Endothelial cell of umbilical vein (primary cell): ENCODE data around the gene WSB2. TPM values are rescaled to one million over a fixed set of nuclear protein-coding genes. Genes with fewer than 3 reads are reported as not detected.
A peak's percentile ranks its signal among the peaks of the same experiment; 100 is the strongest.

ENCODE experiments used
- BruUV-seq: library from RNA; stranded (reverse); fragments of 400-500 nt; replicated peaks from 2 replicates; lab custom pipeline; 2021; lab: Mats Ljungman, UMichigan
- CTCF ChIA-PET: fragments of 300-600, 350-600 bp; sonication (Branson Sonifier 250); formaldehyde crosslinking; loops from one replicate; lab custom pipeline; 2021; ENCODE audit warnings: antibody characterized with exemption, inconsistent platforms; lab: Charles Lee
- POLR2A ChIA-PET: fragments of 300-600, 350-600 bp; sonication (Branson Sonifier 250); formaldehyde crosslinking; loops from one replicate; lab custom pipeline; 2021; ENCODE audit warnings: antibody characterized with exemption, inconsistent platforms; lab: Charles Lee
- DNase-seq: peaks from one replicate; pipeline ENCODE4 v3.0.0-alpha.2; 2011; ENCODE audit warnings: low read depth, low spot score
- FAIRE-seq: peaks from 2 replicates; lab custom pipeline; 2011; peaks lifted over from hg19 to GRCh38; lab: Jason Lieb, UNC
- H2AFZ ChIP-seq: 2 replicates; pipeline ENCODE4 v1.6.0; 2012; ENCODE audit warnings: low read depth, low read length, control low read depth, inconsistent platforms
- H3K27ac ChIP-seq: 2 replicates; pipeline ENCODE4 v1.5.1; 2011; ENCODE audit warnings: low read depth, mild to moderate bottlenecking, control low read depth, low read length, moderate library complexity; ENCODE audit not compliant: insufficient read depth
- H3K27me3 ChIP-seq, 2 experiments: 2 replicates each; pipeline versions ENCODE4 v1.6.0 to v1.6.1; 2011; ENCODE audit warnings: low read length in 2 of 2, mixed read lengths in 1 of 2; ENCODE audit not compliant: control insufficient read depth in 2 of 2, insufficient read depth in 2 of 2
- H3K36me3 ChIP-seq, 2 experiments: 2 replicates in 1 of 2; 3 replicates in 1 of 2; pipeline ENCODE4 v1.5.1; 2011; ENCODE audit warnings: low read length in 2 of 2, mild to moderate bottlenecking in 1 of 2, moderate library complexity in 1 of 2; ENCODE audit not compliant: control insufficient read depth in 2 of 2, insufficient read depth in 2 of 2; ENCODE audit errors: extremely low read depth in 1 of 2
- H3K4me1 ChIP-seq: 3 replicates; pipeline ENCODE4 v1.5.1; 2011; ENCODE audit warnings: mild to moderate bottlenecking, low read length; ENCODE audit not compliant: control insufficient read depth, insufficient read depth; ENCODE audit errors: extremely low read depth
- H3K4me2 ChIP-seq: 2 replicates; pipeline ENCODE4 v1.6.1; 2011; ENCODE audit warnings: low read length, control low read depth, mixed read lengths; ENCODE audit not compliant: insufficient read depth
- H3K4me3 ChIP-seq, 3 experiments: fragments of 200-600 bp in 1 of 3; sonication (generic), shearing (Covaris generic) in 1 of 3; replicated peaks in 1 of 3; 2 replicates each; pipeline ENCODE4 v1.5.1; 2011 to 2016; ENCODE audit warnings: control low read depth in 3 of 3, low read length in 3 of 3, mild to moderate bottlenecking in 2 of 3, inconsistent platforms in 1 of 3, low read depth in 1 of 3, moderate library complexity in 1 of 3; ENCODE audit not compliant: insufficient read depth in 1 of 3
- H3K79me2 ChIP-seq: 2 replicates; pipeline ENCODE4 v1.6.0; 2012; ENCODE audit warnings: low read length, inconsistent platforms; ENCODE audit not compliant: control insufficient read depth, insufficient read depth
- H3K9ac ChIP-seq: replicated peaks from 2 replicates; pipeline ENCODE3; 2011; ENCODE audit warnings: low read length, control low read depth; ENCODE audit not compliant: insufficient read depth; ENCODE audit errors: extremely low read depth
- H3K9me1 ChIP-seq: replicated peaks from 3 replicates; pipeline ENCODE4 v1.6.0; 2011; ENCODE audit warnings: mild to moderate bottlenecking, low read length; ENCODE audit not compliant: control insufficient read depth, insufficient read depth; ENCODE audit errors: extremely low read depth
- H3K9me3 ChIP-seq: replicated peaks from 2 replicates; pipeline ENCODE4 v1.5.1; 2012; ENCODE audit warnings: low read length, inconsistent platforms; ENCODE audit not compliant: control insufficient read depth, insufficient read depth
- H4K20me1 ChIP-seq: replicated peaks from 2 replicates; pipeline ENCODE3; 2011; ENCODE audit warnings: mild to moderate bottlenecking, low read length; ENCODE audit not compliant: control insufficient read depth, insufficient read depth; ENCODE audit errors: extremely low read depth
- CTCF ChIP-seq, 2 donors: IDR thresholded peaks; 1 replicate in 1 of 2; 2 replicates in 1 of 2; pipeline ENCODE4 v1.5.1; 2011; ENCODE audit warnings: low read length in 2 of 2, mild to moderate bottlenecking in 2 of 2, moderate library complexity in 2 of 2, control low read depth in 1 of 2, inconsistent platforms in 1 of 2, low read depth in 1 of 2; ENCODE audit not compliant: insufficient read depth in 1 of 2; ENCODE audit errors: extremely low read depth in 1 of 2
- EZH2 ChIP-seq: IDR thresholded peaks from 2 replicates; pipeline ENCODE4 v1.6.1; 2012; ENCODE audit warnings: borderline replicate concordance, low read depth, mild to moderate bottlenecking, moderate library complexity, low read length, inconsistent platforms; ENCODE audit not compliant: severe bottlenecking
- FOS ChIP-seq: IDR thresholded peaks from 2 replicates; pipeline ENCODE4 v1.6.1; 2011; ENCODE audit warnings: mild to moderate bottlenecking, low read length, moderate library complexity, borderline replicate concordance; ENCODE audit not compliant: insufficient read depth
- GATA2 ChIP-seq: IDR thresholded peaks from 2 replicates; pipeline ENCODE4 v1.7.0; 2011; ENCODE audit warnings: low read depth, mild to moderate bottlenecking, moderate library complexity, mixed read lengths, low read length; ENCODE audit not compliant: insufficient read length, insufficient read depth
- JUN ChIP-seq: IDR thresholded peaks from 2 replicates; pipeline ENCODE4 v1.6.1; 2011; ENCODE audit warnings: borderline replicate concordance, low read depth; ENCODE audit not compliant: insufficient read length, insufficient read depth
- MAX ChIP-seq: IDR thresholded peaks from 2 replicates; pipeline ENCODE4 v1.6.1; 2011; ENCODE audit not compliant: insufficient read depth, insufficient read length
- MYC ChIP-seq: IDR thresholded peaks from one replicate; pipeline ENCODE4 v1.6.1; 2011; ENCODE audit warnings: mild to moderate bottlenecking, low read depth, low read length
- POLR2A ChIP-seq: IDR thresholded peaks from 2 replicates; pipeline ENCODE4 v1.6.1; 2012; ENCODE audit warnings: low read depth, mild to moderate bottlenecking, control low read depth, low read length
- POLR2AphosphoS5 ChIP-seq: IDR thresholded peaks from 2 replicates; pipeline ENCODE4 v1.6.1; 2012; ENCODE audit warnings: low read depth, mild to moderate bottlenecking, control low read depth, low read length, moderate library complexity; ENCODE audit not compliant: insufficient read depth
- dilution Hi-C: fragments of 300-500 bp; cut with MboI; formaldehyde crosslinking; loops from one replicate; pipeline ENCODE4 v1.15.0; 2019; ENCODE audit warnings: low sequenced_read_pairs; ENCODE audit not compliant: extremely low pct_ligation_motif_present
- intact Hi-C: fragments of 100-400 bp; cut with micrococcal nuclease; formaldehyde crosslinking; loops from one replicate; pipeline ENCODE4 v1.10.0; 2022
- polyA plus RNA-seq, 4 experiments: library from polyadenylated mRNA; depleted of rRNA in 3 of 4; stranded (reverse) in 3 of 4; unstranded in 1 of 4; fragments of >200 nt; gene quantifications; 2 replicates each; pipeline versions ENCODE4 v1.2.1 to v1.2.3, GENCODE V29; 2011 to 2012; ENCODE audit warnings: missing spikeins in 1 of 4
- total RNA-seq: library from RNA; stranded (reverse); gene quantifications from 2 replicates; pipeline ENCODE4 v1.2.3, GENCODE V29; 2021

WSB2 gene
- total and polyA plus RNA-seq, 2 donors (not counting 3 experiments of a cell fraction or from before 2014, with no cell fraction given) = 73.6 to 107 TPM

- Histone ChIP-seq H2AFZ (peak overlapping the region; percentile 58), H4K20me1 (no peaks in the 10 kb centered on the region), H3K4me3 (peak overlapping the region in 1 of 3 experiments; percentile 33), H3K4me1 (peaks cover 9% of the 10 kb centered on the region), H3K9me1 (no peaks in the 10 kb centered on the region), H3K79me2 (peaks cover 15% of the 10 kb centered on the region), H3K4me2 (peak overlapping the region; percentile 47), H3K27ac (no peak overlapping the region), H3K9me3 (no peaks in the 10 kb centered on the region), H3K36me3 (peaks cover 2 to 4% of the 10 kb centered on the region in 2 experiments), H3K9ac (no peak overlapping the region), H3K27me3 (peaks cover 2 to 4% of the 10 kb centered on the region in 2 experiments)
- ChIA-PET POLR2A (interaction anchor here (0.7 kb wide), 1 partner anchor 120 kb away, joined by 3 read pairs; the partner anchor contains the start of gene PEBP1), CTCF (interaction anchor here (0.9 to 1.1 kb wide), 3 partner anchors 37 to 46 kb away, joined by 3 to 4 read pairs (median 3); no protein-coding TSS in a partner anchor)
- FAIRE-seq (no peak), DNase-seq (no peak)
- dilution Hi-C loops = no loop called here
- TF ChIP-seq FOS = no peak
- TF ChIP-seq GATA2 = no peak
- TF ChIP-seq EZH2 = no peak
- TF ChIP-seq MAX = no peak
- no peak for TF ChIP-seq JUN
- TF ChIP-seq POLR2AphosphoS5 = no peak
- no peak for TF ChIP-seq CTCF (IDR thresholded peaks at IDR 0.05; ENCODE audit: extremely low read depth in 1 of 2, insufficient read depth in 1 of 2, low read depth in 1 of 2, low read length in 2 of 2)
- no peak for TF ChIP-seq MYC
- no peak for TF ChIP-seq POLR2A
- BruUV-seq = no TSS peak
- intact Hi-C loops = loop anchor here (1.0 to 5.0 kb wide), 7 partner anchors 17 to 361 kb away; partner anchors contain the start of genes PEBP1, SUDS3, VSIG10 and WSB2
These were observed 45.0 kb downstream of the WSB2 start for GRCh38 chr12:118015944-118016343.
